GM21723 (cell line): ENCODE results near the gene DAND5.
A peak's percentile ranks its signal among the peaks of the same experiment; 100 is the strongest.
"Not testable (repeated sequence)": the region's sequence is repeated elsewhere in the genome, so short reads cannot be mapped to it uniquely, and the experiment has no call there.

Experiments
- ATAC-seq: cut with Tn5 transposase; IDR thresholded peaks from one replicate; pipeline ENCODE4 v1.9.1; 2021; ENCODE audit warnings: mild to moderate bottlenecking, moderate library complexity; ENCODE audit not compliant: unreplicated experiment

Gene DAND5

GRCh38 chr19:12965017-12965811 is 4.2 kb upstream of the DAND5 start:
- peak; percentile 75 for ATAC-seq

- no peak for ATAC-seq
These were observed 3.6 kb upstream of the DAND5 start for GRCh38 chr19:12965812-12966135.

GRCh38 chr19:12967907-12968306 is 1.5 kb upstream of the DAND5 start:
- no peak for ATAC-seq

GRCh38 chr19:12970070-12970820 is 869 bp downstream of the DAND5 start:
- no peak for ATAC-seq

- ATAC-seq: no peak
These were observed 3.9 kb downstream of the DAND5 start for GRCh38 chr19:12973236-12973635.

GRCh38 chr19:12974301-12975220 is 5.2 kb downstream of the DAND5 start:
- no peak for ATAC-seq

GRCh38 chr19:12975221-12975741 is 5.9 kb downstream of the DAND5 start:
- no peak for ATAC-seq

- not testable (repeated sequence) for ATAC-seq
These were observed 6.7 kb downstream of the DAND5 start for GRCh38 chr19:12976109-12976508.

GRCh38 chr19:12979974-12980373 is 10.6 kb downstream of the DAND5 start:
- ATAC-seq: no peak

GRCh38 chr19:12982648-12983047 is 13.3 kb downstream of the DAND5 start:
- ATAC-seq: no peak

- ATAC-seq: no peak
These were observed 13.7 kb downstream of the DAND5 start for GRCh38 chr19:12983091-12983490.

- no peak for ATAC-seq
These were observed 14.3 kb downstream of the DAND5 start for GRCh38 chr19:12983542-12984142.

- no peak for ATAC-seq
These were observed 14.8 kb downstream of the DAND5 start for GRCh38 chr19:12984143-12984627.

GRCh38 chr19:12984683-12985048 is 15.3 kb downstream of the DAND5 start:
- ATAC-seq: no peak

GRCh38 chr19:12985049-12985776 is 15.8 kb downstream of the DAND5 start:
- ATAC-seq: no peak

- ATAC-seq: no peak
These were observed 17.4 kb downstream of the DAND5 start for GRCh38 chr19:12986726-12987125.

- ATAC-seq: no peak
These were observed 17.8 kb downstream of the DAND5 start for GRCh38 chr19:12987190-12987589.

- ATAC-seq: no peak
These were observed 18.4 kb downstream of the DAND5 start for GRCh38 chr19:12987781-12988180.

- ATAC-seq: no peak
These were observed 21.1 kb downstream of the DAND5 start for GRCh38 chr19:12990431-12990830.

- ATAC-seq: no peak
These were observed 21.5 kb downstream of the DAND5 start for GRCh38 chr19:12990853-12991252.
